GM19328 (cell line): ENCODE measurements around the gene ATG7.
"Not testable (repeated sequence)": the region's sequence is repeated elsewhere in the genome, so short reads cannot be mapped to it uniquely, and the experiment has no call there.

ENCODE experiments used
- ATAC-seq: cut with Tn5 transposase; IDR thresholded peaks from one replicate; pipeline ENCODE4 v1.9.1; 2021; ENCODE audit warnings: mild to moderate bottlenecking, moderate library complexity; ENCODE audit not compliant: unreplicated experiment

The ATG7 gene

GRCh38 chr3:11423868-11424267, 151.7 kb downstream of the ATG7 start:
- ATAC-seq = no peak

GRCh38 chr3:11424277-11424676, 152.1 kb downstream of the ATG7 start:
- ATAC-seq = no peak

- ATAC-seq = no peak
Observed at GRCh38 chr3:11430207-11430606, 158.0 kb downstream of the ATG7 start.

- ATAC-seq = no peak
Observed at GRCh38 chr3:11430624-11431023, 158.4 kb downstream of the ATG7 start.

GRCh38 chr3:11431319-11431718, 159.1 kb downstream of the ATG7 start:
- no peak for ATAC-seq

GRCh38 chr3:11434017-11434526, 161.9 kb downstream of the ATG7 start:
- no peak for ATAC-seq

GRCh38 chr3:11434563-11435096, 162.4 kb downstream of the ATG7 start:
- ATAC-seq = no peak

GRCh38 chr3:11435440-11436165, 163.4 kb downstream of the ATG7 start:
- no peak for ATAC-seq

- no peak for ATAC-seq
Observed at GRCh38 chr3:11436775-11437174, 164.6 kb downstream of the ATG7 start.

- ATAC-seq = no peak
Observed at GRCh38 chr3:11437506-11437905, 165.3 kb downstream of the ATG7 start.

GRCh38 chr3:11438646-11439045, 166.4 kb downstream of the ATG7 start:
- no peak for ATAC-seq

- not testable (repeated sequence) for ATAC-seq
Observed at GRCh38 chr3:11441346-11441745, 169.1 kb downstream of the ATG7 start.

GRCh38 chr3:11444404-11444803, 172.2 kb downstream of the ATG7 start:
- ATAC-seq = no peak

GRCh38 chr3:11445193-11445592, 173.0 kb downstream of the ATG7 start:
- not testable (repeated sequence) for ATAC-seq

GRCh38 chr3:11445883-11446282, 173.7 kb downstream of the ATG7 start:
- ATAC-seq = no peak

GRCh38 chr3:11447584-11448200, 175.5 kb downstream of the ATG7 start:
- ATAC-seq = no peak

GRCh38 chr3:11450015-11450414, 177.8 kb downstream of the ATG7 start:
- ATAC-seq = no peak

GRCh38 chr3:11452312-11452711, 180.1 kb downstream of the ATG7 start:
- no peak for ATAC-seq

- no peak for ATAC-seq
Observed at GRCh38 chr3:11452885-11453847, 181.0 kb downstream of the ATG7 start.

- no peak for ATAC-seq
Observed at GRCh38 chr3:11455956-11456355, 183.8 kb downstream of the ATG7 start.

GRCh38 chr3:11457135-11457534, 184.9 kb downstream of the ATG7 start:
- ATAC-seq = no peak
